H9 (cell line): Measurements from ENCODE around the gene BTBD19. TPM values are rescaled to one million over a fixed set of nuclear protein-coding genes. Genes with fewer than 3 reads are reported as not detected.

ENCODE experiments used
- DNase-seq: peaks from one replicate; pipeline ENCODE4 v3.0.0-alpha.2; 2017
- H2AFZ ChIP-seq: one replicate; pipeline ENCODE4 v1.6.1; 2013; ENCODE audit warnings: mild to moderate bottlenecking, low read length, control low read depth, moderate library complexity
- H2AK5ac ChIP-seq: 2 replicates; pipeline ENCODE4 v1.6.1; 2013; ENCODE audit warnings: low read length, control low read depth, mixed read lengths; ENCODE audit not compliant: insufficient read length
- H2BK120ac ChIP-seq: one replicate; pipeline ENCODE4 v1.6.1; 2013; ENCODE audit warnings: low read depth, mild to moderate bottlenecking, low read length, control low read depth, inconsistent platforms; ENCODE audit not compliant: poor library complexity, severe bottlenecking
- H2BK12ac ChIP-seq: 2 replicates; pipeline ENCODE4 v1.6.1; 2013; ENCODE audit warnings: low read length, control low read depth, mixed read lengths, low read depth; ENCODE audit not compliant: insufficient read length
- H2BK15ac ChIP-seq: 2 replicates; pipeline ENCODE4 v1.6.1; 2013; ENCODE audit warnings: low read depth, low read length, control low read depth
- H2BK20ac ChIP-seq: one replicate; pipeline ENCODE4 v1.6.1; 2013; ENCODE audit warnings: low read depth, mild to moderate bottlenecking, low read length, control low read depth, inconsistent platforms; ENCODE audit not compliant: poor library complexity, severe bottlenecking
- H2BK5ac ChIP-seq: 2 replicates; pipeline ENCODE4 v1.6.1; 2013; ENCODE audit warnings: low read length, control low read depth, mixed read lengths; ENCODE audit not compliant: insufficient read length
- H3K14ac ChIP-seq: 2 replicates; pipeline ENCODE4 v1.6.1; 2013; ENCODE audit warnings: low read length, control low read depth; ENCODE audit not compliant: insufficient read depth
- H3K18ac ChIP-seq: 2 replicates; pipeline ENCODE4 v1.6.1; 2013; ENCODE audit warnings: low read depth, mild to moderate bottlenecking, mixed read lengths, low read length, control low read depth; ENCODE audit not compliant: insufficient read length
- H3K23ac ChIP-seq: 2 replicates; pipeline ENCODE4 v1.6.1; 2013; ENCODE audit warnings: low read length, control low read depth, mixed read lengths, low read depth; ENCODE audit not compliant: insufficient read length
- H3K23me2 ChIP-seq: 2 replicates; pipeline ENCODE4 v1.6.1; 2013; ENCODE audit warnings: low read depth, mild to moderate bottlenecking, mixed read lengths, low read length, control low read depth; ENCODE audit not compliant: insufficient read length, poor library complexity, severe bottlenecking
- H3K27ac ChIP-seq: 2 replicates; pipeline ENCODE4 v1.5.1; 2013; ENCODE audit warnings: low read length, control low read depth, mixed read lengths, low read depth; ENCODE audit not compliant: insufficient read length
- H3K27me3 ChIP-seq: 2 replicates; pipeline ENCODE4 v1.6.1; 2013; ENCODE audit warnings: low read length, control low read depth, inconsistent platforms; ENCODE audit not compliant: insufficient read depth
- H3K4ac ChIP-seq: 2 replicates; pipeline ENCODE4 v1.6.1; 2013; ENCODE audit warnings: low read depth, mild to moderate bottlenecking, control low read depth, inconsistent platforms, low read length, moderate library complexity
- H3K4me1 ChIP-seq: 2 replicates; pipeline ENCODE4 v1.6.1; 2013; ENCODE audit warnings: low read length, control low read depth, inconsistent platforms; ENCODE audit not compliant: insufficient read depth
- H3K4me2 ChIP-seq: 2 replicates; pipeline ENCODE4 v1.6.1; 2013; ENCODE audit warnings: low read length, control low read depth, mixed read lengths; ENCODE audit not compliant: insufficient read length, insufficient read depth
- H3K56ac ChIP-seq: 2 replicates; pipeline ENCODE4 v1.6.1; 2013; ENCODE audit warnings: low read depth, mild to moderate bottlenecking, mixed read lengths, low read length, control low read depth; ENCODE audit not compliant: insufficient read length
- H3K79me1 ChIP-seq: 2 replicates; pipeline ENCODE4 v1.6.1; 2013; ENCODE audit warnings: low read depth, mild to moderate bottlenecking, moderate library complexity, low read length, control low read depth, inconsistent platforms; ENCODE audit not compliant: insufficient read depth, poor library complexity, severe bottlenecking
- H3K79me2 ChIP-seq: 2 replicates; pipeline ENCODE4 v1.6.1; 2013; ENCODE audit warnings: low read length, control low read depth, inconsistent platforms; ENCODE audit not compliant: insufficient read depth
- H3K9ac ChIP-seq: 2 replicates; pipeline ENCODE4 v1.6.1; 2013; ENCODE audit warnings: low read length, control low read depth, mixed read lengths; ENCODE audit not compliant: insufficient read length; ENCODE audit errors: extremely low read depth
- H3K9me3 ChIP-seq: one replicate; pipeline ENCODE4 v1.6.1; 2013; ENCODE audit warnings: low read depth, low read length, inconsistent platforms; ENCODE audit not compliant: control insufficient read depth
- H3T11ph ChIP-seq: one replicate; pipeline ENCODE4 v1.6.1; 2013; ENCODE audit warnings: mild to moderate bottlenecking, low read length, control low read depth, inconsistent platforms
- H4K20me1 ChIP-seq: one replicate; pipeline ENCODE4 v1.6.1; 2013; ENCODE audit not compliant: control insufficient read depth, insufficient read length, insufficient read depth
- H4K5ac ChIP-seq: 2 replicates; pipeline ENCODE4 v1.6.1; 2013; ENCODE audit warnings: low read depth, mild to moderate bottlenecking, mixed read lengths, low read length, control low read depth; ENCODE audit not compliant: insufficient read length
- H4K8ac ChIP-seq: replicated peaks from 2 replicates; pipeline ENCODE4 v1.6.1; 2013; ENCODE audit warnings: low read length, control low read depth, mixed read lengths, low read depth; ENCODE audit not compliant: insufficient read length
- H4K91ac ChIP-seq: 2 replicates; pipeline ENCODE4 v1.6.1; 2013; ENCODE audit warnings: low read depth, mild to moderate bottlenecking, moderate library complexity, mixed read lengths, low read length, control low read depth; ENCODE audit not compliant: insufficient read length
- H3K27ac Mint-ChIP-seq, 3 experiments: 2 replicates in 2 of 3; 3 replicates in 1 of 3; pipeline ENCODE4 v1.8.0; 2020 to 2021; ENCODE audit warnings: mixed read lengths in 3 of 3, mild to moderate bottlenecking in 1 of 3, moderate library complexity in 1 of 3
- H3K27me3 Mint-ChIP-seq: 2 replicates; pipeline ENCODE4 v1.8.0; 2021; ENCODE audit warnings: low read depth, mild to moderate bottlenecking, moderate library complexity, mixed read lengths
- H3K36me3 Mint-ChIP-seq, 3 experiments: 2 replicates in 2 of 3; 3 replicates in 1 of 3; pipeline ENCODE4 v1.8.0; 2020 to 2021; ENCODE audit warnings: low read depth in 3 of 3, mixed read lengths in 3 of 3; ENCODE audit not compliant: insufficient read depth in 1 of 3
- H3K4me1 Mint-ChIP-seq, 2 experiments: 2 replicates each; pipeline ENCODE4 v1.8.0; 2020; ENCODE audit warnings: mixed read lengths in 2 of 2
- H3K4me3 Mint-ChIP-seq, 2 experiments: 2 replicates in 1 of 2; 3 replicates in 1 of 2; pipeline ENCODE4 v1.8.0; 2020 to 2021; ENCODE audit warnings: mild to moderate bottlenecking in 2 of 2, mixed read lengths in 2 of 2, moderate library complexity in 1 of 2
- H3K9me3 Mint-ChIP-seq, 2 experiments: 2 replicates in 1 of 2; 3 replicates in 1 of 2; pipeline ENCODE4 v1.8.0; 2020; ENCODE audit warnings: mild to moderate bottlenecking in 2 of 2, mixed read lengths in 2 of 2, moderate library complexity in 1 of 2
- whole genome bisulfite sequencing: extraction: QIAGEN DNeasy Blood & Tissue Kit; methylation state at CpG from one replicate; pipeline ENCODE4 v1.1.7; 2013; ENCODE audit warnings: missing lambda C conversion rate, low lambda C conversion rate, mixed read lengths; ENCODE audit not compliant: insufficient read length; ENCODE audit errors: extremely low coverage; 5-methylcytosine and 5-hydroxymethylcytosine counted together
- total RNA-seq: library from RNA; stranded (reverse); gene quantifications from 2 replicates; pipeline ENCODE4 v1.2.1, GENCODE V29; 2021
- TF ChIP-seq, protein P1 (sequence below): fragments of 200-600 bp; sonication (generic); conservative IDR thresholded peaks from 3 replicates; pipeline ENCODE4 v1.8.0; 2021; ENCODE audit warnings: antibody characterized with exemption, mild to moderate bottlenecking

The BTBD19 gene
- total RNA-seq, 1 experiment from 2014 or later: 1.9 TPM

DNA sequence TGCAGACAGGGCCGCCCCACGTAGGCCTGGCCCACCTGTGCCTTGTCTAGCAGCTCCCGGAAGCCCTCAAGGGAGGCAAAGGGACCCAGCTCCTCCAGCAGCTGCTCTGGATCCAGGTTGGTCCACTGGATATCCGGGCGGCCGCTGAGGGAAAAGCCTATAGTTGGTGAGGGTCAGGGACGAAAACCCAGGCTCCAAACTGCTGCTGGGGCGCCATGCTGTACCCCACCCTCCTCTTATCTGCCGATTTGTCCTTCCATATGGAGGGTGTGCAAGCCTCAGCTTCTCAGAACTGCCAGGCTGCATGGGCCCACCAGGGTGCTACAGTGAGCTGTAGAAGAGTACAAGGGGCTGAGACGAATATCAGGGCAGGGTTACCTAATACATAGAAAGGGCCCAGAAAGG is 22.6 kb downstream of the BTBD19 start:
- DNase-seq: no peak
- Histone ChIP-seq H2BK20ac (no peak overlapping the region), H3K23ac (no peak overlapping the region), H3K27me3 (no peaks in the 10 kb centered on the region), H2BK12ac (no peak overlapping the region), H2AFZ (no peak overlapping the region), H4K5ac (no peak overlapping the region), H3K79me2 (no peaks in the 10 kb centered on the region), H3K27ac (no peak overlapping the region), H2BK5ac (no peak overlapping the region), H2BK120ac (no peak overlapping the region), H3T11ph (no peak overlapping the region), H4K91ac (no peak overlapping the region), H3K4me2 (no peak overlapping the region), H2BK15ac (no peak overlapping the region), H4K8ac (no peak overlapping the region), H4K20me1 (no peaks in the 10 kb centered on the region), H3K14ac (no peak overlapping the region), H2AK5ac (no peak overlapping the region), H3K79me1 (no peaks in the 10 kb centered on the region), H3K18ac (no peak overlapping the region), H3K56ac (no peak overlapping the region), H3K4ac (no peak overlapping the region), H3K9me3 (no peaks in the 10 kb centered on the region), H3K4me1 (no peaks in the 10 kb centered on the region; the same call in 1 of the 2 replicates), H3K23me2 (no peaks in the 10 kb centered on the region), H3K9ac (no peak overlapping the region)
- no peaks in the 10 kb centered on the region for H3K9me3 Mint-ChIP-seq
- no peak overlapping the region for H3K27ac Mint-ChIP-seq
- WGBS: no CpG with 5 or more reads among the region's 10 CpGs
- H3K4me3 Mint-ChIP-seq: no peak overlapping the region
- no peaks in the 10 kb centered on the region for H3K36me3 Mint-ChIP-seq
- no peaks in the 10 kb centered on the region; the same call in 1 of the 2 replicates for H3K27me3 Mint-ChIP-seq
- peaks cover 12 to 18% of the 10 kb centered on the region in 2 experiments for H3K4me1 Mint-ChIP-seq
- TF ChIP-seq, protein P1, sequence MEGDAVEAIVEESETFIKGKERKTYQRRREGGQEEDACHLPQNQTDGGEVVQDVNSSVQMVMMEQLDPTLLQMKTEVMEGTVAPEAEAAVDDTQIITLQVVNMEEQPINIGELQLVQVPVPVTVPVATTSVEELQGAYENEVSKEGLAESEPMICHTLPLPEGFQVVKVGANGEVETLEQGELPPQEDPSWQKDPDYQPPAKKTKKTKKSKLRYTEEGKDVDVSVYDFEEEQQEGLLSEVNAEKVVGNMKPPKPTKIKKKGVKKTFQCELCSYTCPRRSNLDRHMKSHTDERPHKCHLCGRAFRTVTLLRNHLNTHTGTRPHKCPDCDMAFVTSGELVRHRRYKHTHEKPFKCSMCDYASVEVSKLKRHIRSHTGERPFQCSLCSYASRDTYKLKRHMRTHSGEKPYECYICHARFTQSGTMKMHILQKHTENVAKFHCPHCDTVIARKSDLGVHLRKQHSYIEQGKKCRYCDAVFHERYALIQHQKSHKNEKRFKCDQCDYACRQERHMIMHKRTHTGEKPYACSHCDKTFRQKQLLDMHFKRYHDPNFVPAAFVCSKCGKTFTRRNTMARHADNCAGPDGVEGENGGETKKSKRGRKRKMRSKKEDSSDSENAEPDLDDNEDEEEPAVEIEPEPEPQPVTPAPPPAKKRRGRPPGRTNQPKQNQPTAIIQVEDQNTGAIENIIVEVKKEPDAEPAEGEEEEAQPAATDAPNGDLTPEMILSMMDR: no peak
